HCT116 (cell line): ENCODE data around the gene PTPN4. TPM values are rescaled to one million over a fixed set of nuclear protein-coding genes. Genes with fewer than 3 reads are reported as not detected.

Experiments
- ATAC-seq: fragments of 200-7000 bp; cut with Tn5 transposase; 2 replicates; pipeline ENCODE4 v1.9.1; 2020; ENCODE audit warnings: mild to moderate bottlenecking, moderate library complexity
- BruUV-seq: library from RNA; stranded (reverse); fragments of 400-500 nt; replicated peaks from 2 replicates; lab custom pipeline; 2021; lab: Mats Ljungman, UMichigan
- CTCF ChIA-PET: fragments of 300-600 bp; sonication (Branson Sonifier 250); formaldehyde crosslinking; loops from one replicate; lab custom pipeline; 2021; ENCODE audit warnings: antibody characterized with exemption; lab: Charles Lee
- POLR2A ChIA-PET: fragments of 300-600, 350-600 bp; sonication (Branson Sonifier 250); formaldehyde crosslinking; loops from one replicate; lab custom pipeline; 2021; ENCODE audit warnings: antibody characterized with exemption; lab: Charles Lee
- RAD21 ChIA-PET, 2 experiments: fragments of 300-600 bp; sonication (Branson Sonifier 250); formaldehyde crosslinking; loops; one replicate each; lab custom pipeline; 2023; ENCODE audit warnings: low total read pairs in 2 of 2; ENCODE audit not compliant: uncharacterized antibody in 2 of 2, unreplicated experiment in 2 of 2, low non-redundant PET in 1 of 2; lab: Charles Lee
- DNase-seq: peaks from one replicate; pipeline ENCODE4 v3.0.0-alpha.2; 2010; ENCODE audit warnings: low read depth, low spot score
- H2AFZ ChIP-seq: fragments of 200-600 bp; shearing (Covaris generic), sonication (generic); 2 replicates; pipeline ENCODE4 v1.6.1; 2017; ENCODE audit warnings: low read depth, mixed run types, mixed read lengths, antibody characterized with exemption, low read length; ENCODE audit not compliant: poor library complexity, severe bottlenecking
- H3K27ac ChIP-seq: 2 replicates; pipeline ENCODE4 v1.5.1; 2012; ENCODE audit warnings: low read depth, low read length
- H3K27me3 ChIP-seq: fragments of 200-600 bp; sonication (generic); 2 replicates; pipeline ENCODE4 v1.6.1; 2016; ENCODE audit warnings: mixed run types, low read length, mixed read lengths; ENCODE audit not compliant: insufficient read depth
- H3K36me3 ChIP-seq, 2 experiments: fragments of 200-500 bp in 1 of 2; fragments of 200-600 bp in 1 of 2; sonication (Bioruptor generic) in 1 of 2; sonication (generic) in 1 of 2; 2 replicates each; pipeline versions ENCODE4 v1.5.1 to v1.6.1; 2014 to 2016; ENCODE audit warnings: low read length in 2 of 2, inconsistent platforms in 1 of 2, mixed read lengths in 1 of 2, mixed run types in 1 of 2; ENCODE audit not compliant: insufficient read depth in 2 of 2, control insufficient read depth in 1 of 2
- H3K4me1 ChIP-seq, 2 experiments: fragments of 200-600 bp in 1 of 2; sonication (generic) in 1 of 2; 2 replicates each; pipeline versions ENCODE4 v1.5.1 to v1.6.1; 2012 to 2017; ENCODE audit warnings: low read length in 2 of 2, inconsistent platforms in 1 of 2, mild to moderate bottlenecking in 1 of 2, mixed read lengths in 1 of 2, mixed run types in 1 of 2, moderate library complexity in 1 of 2; ENCODE audit not compliant: insufficient read depth in 2 of 2, control insufficient read depth in 1 of 2
- H3K4me2 ChIP-seq: fragments of 200-600 bp; sonication (generic); 2 replicates; pipeline ENCODE4 v1.6.1; 2017; ENCODE audit warnings: mixed run types, low read length, mixed read lengths
- H3K4me3 ChIP-seq, 2 experiments: fragments of 200-600 bp in 1 of 2; sonication (generic) in 1 of 2; replicated peaks in 1 of 2; 2 replicates each; pipeline ENCODE4 v1.5.1; 2011 to 2016; ENCODE audit warnings: low read length in 2 of 2, control low read depth in 1 of 2, low read depth in 1 of 2, mild to moderate bottlenecking in 1 of 2, mixed read lengths in 1 of 2, mixed run types in 1 of 2
- H3K79me2 ChIP-seq: fragments of 200-600 bp; sonication (generic); 2 replicates; pipeline ENCODE4 v1.6.1; 2017; ENCODE audit warnings: mild to moderate bottlenecking, mixed run types, low read length, moderate library complexity, mixed read lengths; ENCODE audit not compliant: insufficient read depth
- H3K9ac ChIP-seq: fragments of 200-600 bp; sonication (generic); 2 replicates; pipeline ENCODE4 v1.6.1; 2016; ENCODE audit warnings: low read length, mixed read lengths
- H3K9me2 ChIP-seq: fragments of 200-600 bp; sonication (generic), shearing (Covaris generic); 2 replicates; pipeline ENCODE4 v1.6.1; 2017; ENCODE audit warnings: mixed run types, mild to moderate bottlenecking, moderate library complexity; ENCODE audit not compliant: insufficient read depth
- H3K9me3 ChIP-seq, 2 experiments: fragments of 200-500 bp in 1 of 2; fragments of 200-600 bp in 1 of 2; sonication (Bioruptor generic) in 1 of 2; sonication (generic) in 1 of 2; 2 replicates each; pipeline ENCODE4 v1.6.1; 2014 to 2017; ENCODE audit warnings: low read length in 2 of 2, mixed read lengths in 2 of 2, inconsistent platforms in 1 of 2, low read depth in 1 of 2, mild to moderate bottlenecking in 1 of 2, mixed run types in 1 of 2, moderate library complexity in 1 of 2; ENCODE audit not compliant: control insufficient read depth in 1 of 2, insufficient read depth in 1 of 2
- H4K20me1 ChIP-seq: fragments of 200-600 bp; sonication (generic), shearing (Covaris generic); 2 replicates; pipeline ENCODE4 v1.6.1; 2017; ENCODE audit warnings: mixed run types, mild to moderate bottlenecking, moderate library complexity; ENCODE audit not compliant: insufficient read depth
- CBX3 ChIP-seq: IDR thresholded peaks from 2 replicates; pipeline ENCODE4 v1.6.1; 2012; ENCODE audit warnings: low read depth
- CEBPB ChIP-seq: IDR thresholded peaks from 2 replicates; pipeline ENCODE4 v1.6.1; 2012; ENCODE audit warnings: low read depth
- EGR1 ChIP-seq: IDR thresholded peaks from 2 replicates; pipeline ENCODE4 v1.6.1; 2012; ENCODE audit warnings: low read depth
- ELF1 ChIP-seq: IDR thresholded peaks from 2 replicates; pipeline ENCODE4 v1.6.1; 2012; ENCODE audit warnings: low read depth, borderline replicate concordance
- EZH2 ChIP-seq: fragments of 200-600 bp; sonication (generic); IDR thresholded peaks from 2 replicates; pipeline ENCODE4 v1.6.1; 2017; ENCODE audit warnings: antibody characterized with exemption, mixed run types
- EZH2phosphoT487 ChIP-seq: fragments of 200-600 bp; IDR thresholded peaks from 2 replicates; pipeline ENCODE4 v1.6.1; 2018; ENCODE audit warnings: antibody characterized with exemption, borderline replicate concordance
- FOSL1 ChIP-seq: IDR thresholded peaks from 2 replicates; pipeline ENCODE4 v1.6.1; 2012; ENCODE audit warnings: low read depth
- JUND ChIP-seq: IDR thresholded peaks from 2 replicates; pipeline ENCODE4 v1.6.1; 2012
- MAX ChIP-seq: IDR thresholded peaks from 2 replicates; pipeline ENCODE4 v1.6.1; 2012
- POLR2AphosphoS5 ChIP-seq: IDR thresholded peaks from 2 replicates; pipeline ENCODE4 v1.6.1; 2011; ENCODE audit warnings: mild to moderate bottlenecking, low read depth, low read length, moderate library complexity
- RAD21 ChIP-seq: IDR thresholded peaks from 2 replicates; pipeline ENCODE4 v1.6.1; 2012; ENCODE audit warnings: low read depth, mild to moderate bottlenecking
- REST ChIP-seq: IDR thresholded peaks from 2 replicates; pipeline ENCODE4 v1.6.1; 2012; ENCODE audit warnings: low read depth
- SIN3A ChIP-seq: IDR thresholded peaks from 2 replicates; pipeline ENCODE4 v1.6.1; 2012; ENCODE audit warnings: low read depth
- SRF ChIP-seq: IDR thresholded peaks from 2 replicates; pipeline ENCODE4 v1.6.1; 2012; ENCODE audit warnings: low read depth
- TCF7L2 ChIP-seq: IDR thresholded peaks from 2 replicates; pipeline ENCODE4 v1.7.0; 2011; ENCODE audit warnings: borderline replicate concordance, inconsistent platforms; ENCODE audit not compliant: insufficient read depth, insufficient read length; ENCODE audit errors: extremely low read depth
- YY1 ChIP-seq: IDR thresholded peaks from 2 replicates; pipeline ENCODE4 v1.6.1; 2011; ENCODE audit warnings: low read length, low read depth, moderate library complexity, mild to moderate bottlenecking; ENCODE audit not compliant: insufficient replicate concordance; ENCODE audit errors: extremely low read depth
- ZNF274 ChIP-seq: fragments of 200-500 bp; sonication (Bioruptor generic); IDR thresholded peaks from 2 replicates; pipeline ENCODE4 v1.6.1; 2014; ENCODE audit warnings: mild to moderate bottlenecking, low read depth, low read length, inconsistent platforms
- intact Hi-C: fragments of 100-400 bp; cut with micrococcal nuclease; formaldehyde crosslinking; loops from 2 replicates; pipeline ENCODE4 v1.10.0; 2022
- total RNA-seq: library from RNA; stranded (reverse); gene quantifications from one replicate; pipeline ENCODE4 v1.2.1, GENCODE V29; 2021; ENCODE audit not compliant: unreplicated experiment

The PTPN4 gene
- total RNA-seq, 1 experiment from 2014 or later, result 38.4 TPM

- no peak overlapping the region for H3K9ac ChIP-seq
- POLR2A ChIA-PET, result no interaction called here
- H3K9me2 ChIP-seq, result no peaks in the 10 kb centered on the region
- no peak overlapping the region for H3K27ac ChIP-seq
- 0 out of 4 replicates have a peak, but pooled peaks cover 0 to 4% of the 10 kb centered on the region in 2 experiments for H3K36me3 ChIP-seq
- H3K9me3 ChIP-seq, result peaks cover 1 to 4% of the 10 kb centered on the region in 2 experiments; a peak in 1 of 4 replicates
- H4K20me1 ChIP-seq, result no peaks in the 10 kb centered on the region
- ATAC-seq, result no peak
- H3K27me3 ChIP-seq, result no peaks in the 10 kb centered on the region
- no TSS peak for BruUV-seq
- TF ChIP-seq ELF1 (no peak), POLR2AphosphoS5 (no peak), YY1 (no peak)
- no peak overlapping the region for H2AFZ ChIP-seq
- H3K4me2 ChIP-seq, result no peak overlapping the region
- intact Hi-C loops, result no loop called here
- RAD21 ChIA-PET, result no interaction called here
- H3K4me3 ChIP-seq, result no peak overlapping the region
- CTCF ChIA-PET, result no interaction called here
- H3K79me2 ChIP-seq, result no peaks in the 10 kb centered on the region
- H3K4me1 ChIP-seq, result no peaks in the 10 kb centered on the region
- no peak for DNase-seq
These were observed 270.2 kb downstream of the PTPN4 start for GRCh38 chr2:120029672-120030640.

DNA sequence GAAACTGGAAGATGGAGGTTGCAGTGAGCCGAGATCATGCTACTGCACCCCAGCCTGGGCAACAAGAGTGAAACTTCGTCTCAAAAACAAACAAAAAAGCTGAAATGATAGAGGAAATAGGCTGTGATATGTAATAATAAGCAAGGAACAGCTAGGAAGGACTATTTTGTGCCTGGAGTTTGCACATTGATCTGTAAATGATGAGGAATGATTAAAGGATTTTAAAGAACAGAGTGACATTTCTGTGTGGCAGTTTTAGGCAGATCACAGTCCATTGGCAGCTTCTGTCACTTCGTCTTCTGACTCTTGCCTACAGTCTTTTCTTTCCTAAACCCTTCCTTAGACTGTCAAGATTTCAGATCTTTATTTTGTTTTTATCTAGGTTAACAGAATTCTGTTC lies 272.6 kb downstream of the PTPN4 start:
- no TSS peak for BruUV-seq
- no peaks in the 10 kb centered on the region for H4K20me1 ChIP-seq
- H3K27me3 ChIP-seq, result no peaks in the 10 kb centered on the region
- RAD21 ChIA-PET, result no interaction called here
- no peaks in the 10 kb centered on the region for H3K79me2 ChIP-seq
- H3K9ac ChIP-seq, result no peak overlapping the region
- no peaks in the 10 kb centered on the region for H3K36me3 ChIP-seq
- no peak overlapping the region for H3K4me2 ChIP-seq
- intact Hi-C loops, result no loop called here
- no peak overlapping the region for H3K4me3 ChIP-seq
- DNase-seq (no peak), ATAC-seq (no peak)
- POLR2A ChIA-PET, result no interaction called here
- CTCF ChIA-PET, result no interaction called here
- no peak overlapping the region for H3K27ac ChIP-seq
- H3K4me1 ChIP-seq, result no peaks in the 10 kb centered on the region
- no peaks in the 10 kb centered on the region for H3K9me2 ChIP-seq
- no peak overlapping the region for H2AFZ ChIP-seq
- H3K9me3 ChIP-seq, result no peaks in the 10 kb centered on the region
- TF ChIP-seq POLR2AphosphoS5 (no peak), REST (no peak), CEBPB (no peak), SRF (no peak), CBX3 (no peak), ZNF274 (no peak), YY1 (no peak), JUND (no peak), EZH2 (no peak), FOSL1 (no peak), EZH2phosphoT487 (no peak), TCF7L2 (no peak), SIN3A (no peak), EGR1 (no peak), RAD21 (no peak), MAX (no peak)
